ENCODE results near the gene F9. TPM values are rescaled to one million over a fixed set of nuclear protein-coding genes. Genes with fewer than 3 reads are reported as not detected.

F9 gene
- total RNA-seq, 1 donor from 2014 or later: not detected

- DNase-seq (ENCODE audit: low read depth, low spot score): no peak
Measured at GRCh38 chrX:139596068-139596467, 65.5 kb downstream of the F9 start.

- no peak for DNase-seq (ENCODE audit: low read depth, low spot score)
Measured at GRCh38 chrX:139600105-139600504, 69.6 kb downstream of the F9 start.

Other genes starting within 250 kb of the F9 start
- gene MCF2, start 177.4 kb downstream of the F9 start, total RNA-seq: 0.07 TPM in 1 of 2 replicates, not detected in the other

All from pulmonary artery endothelial cell (primary cell).